ENCODE measurements around the gene CCDC12. TPM values are rescaled to one million over a fixed set of nuclear protein-coding genes. Genes with fewer than 3 reads are reported as not detected.

Gene CCDC12
- total RNA-seq, 1 donor from 2014 or later = 29.2 TPM

GRCh38 chr3:47009225-47010110, 32.9 kb upstream of the CCDC12 start:
- DNase-seq = peak; percentile 92
- ATAC-seq (ENCODE audit: poor library complexity) = peak; percentile 96
- intact Hi-C loops (cut with DNase I) = loop anchor here (10.0 kb wide), 1 partner anchor 305 kb away; the partner anchor contains the start of gene TMIE

- DNase-seq (no peak), ATAC-seq (ENCODE audit: poor library complexity) (no peak)
- intact Hi-C loops (cut with DNase I) = loop anchor here (10.0 kb wide), 1 partner anchor 304 kb away; the partner anchor contains the start of gene TMIE
Measured at GRCh38 chr3:47008851-47009224, 32.3 kb upstream of the CCDC12 start.

- DNase-seq (peak; percentile 33), ATAC-seq (ENCODE audit: poor library complexity) (no peak)
- intact Hi-C loops (cut with DNase I) = loop anchor here (10.0 kb wide), 1 partner anchor 304 kb away; the partner anchor contains the start of gene TMIE
Measured at GRCh38 chr3:47008234-47008796, 31.8 kb upstream of the CCDC12 start.

GRCh38 chr3:47007482-47008233, 31.1 kb upstream of the CCDC12 start:
- intact Hi-C loops (cut with DNase I) = loop anchor here (10.0 kb wide), 1 partner anchor 303 kb away; the partner anchor contains the start of gene TMIE
- DNase-seq = peak; percentile 31
- no peak for ATAC-seq (ENCODE audit: poor library complexity)

GRCh38 chr3:47007001-47007400, 30.5 kb upstream of the CCDC12 start:
- DNase-seq (no peak), ATAC-seq (ENCODE audit: poor library complexity) (no peak)
- intact Hi-C loops (cut with DNase I) = loop anchor here (10.0 kb wide), 1 partner anchor 302 kb away; the partner anchor contains the start of gene TMIE

- intact Hi-C loops (cut with DNase I) = loop anchor here (10.0 kb wide), 1 partner anchor 301 kb away; the partner anchor contains the start of gene TMIE
- DNase-seq = no peak
- no peak for ATAC-seq (ENCODE audit: poor library complexity)
Measured at GRCh38 chr3:47006145-47006651, 29.7 kb upstream of the CCDC12 start.

GRCh38 chr3:47005212-47006144, 28.9 kb upstream of the CCDC12 start:
- DNase-seq = peak; percentile 36
- no peak for ATAC-seq (ENCODE audit: poor library complexity)
- intact Hi-C loops (cut with DNase I) = loop anchor here (10.0 kb wide), 1 partner anchor 301 kb away; the partner anchor contains the start of gene TMIE

- intact Hi-C loops (cut with DNase I) = loop anchor here (10.0 kb wide), 1 partner anchor 300 kb away; the partner anchor contains the start of gene TMIE
- peak; percentile 32 for DNase-seq
Measured at GRCh38 chr3:47004369-47005211, 28.0 kb upstream of the CCDC12 start.

GRCh38 chr3:47003461-47004368, 27.2 kb upstream of the CCDC12 start:
- intact Hi-C loops (cut with DNase I) = loop anchor here (10.0 kb wide), 1 partner anchor 299 kb away; the partner anchor contains the start of gene TMIE
- DNase-seq = peak; percentile 27

More at GRCh38 chr3:47004369-47005211, 28.0 kb upstream of the CCDC12 start:
- ATAC-seq (ENCODE audit: poor library complexity) = no peak

GRCh38 chr3:47003056-47003410, 26.5 kb upstream of the CCDC12 start:
- peak; percentile 22 for DNase-seq
- intact Hi-C loops (cut with DNase I) = loop anchor here (10.0 kb wide), 1 partner anchor 298 kb away; the partner anchor contains the start of gene TMIE

More at GRCh38 chr3:47003461-47004368, 27.2 kb upstream of the CCDC12 start:
- ATAC-seq (ENCODE audit: poor library complexity) = no peak

GRCh38 chr3:47002171-47003055, 25.9 kb upstream of the CCDC12 start:
- DNase-seq = peak; percentile 37
- no peak for ATAC-seq (ENCODE audit: poor library complexity)
- intact Hi-C loops (cut with DNase I) = loop anchor here (10.0 kb wide), 1 partner anchor 298 kb away; the partner anchor contains the start of gene TMIE

More at GRCh38 chr3:47003056-47003410, 26.5 kb upstream of the CCDC12 start:
- no peak for ATAC-seq (ENCODE audit: poor library complexity)

- intact Hi-C loops (cut with DNase I) = loop anchor here (10.0 kb wide), 1 partner anchor 297 kb away; the partner anchor contains the start of gene TMIE
- ATAC-seq (ENCODE audit: poor library complexity) (no peak), DNase-seq (peak; percentile 36)
Measured at GRCh38 chr3:47001731-47002170, 25.2 kb upstream of the CCDC12 start.

- intact Hi-C loops (cut with DNase I) = loop anchor here (10.0 kb wide), 1 partner anchor 296 kb away; the partner anchor contains the start of gene TMIE
- peak; percentile 19 for DNase-seq
- ATAC-seq (ENCODE audit: poor library complexity) = no peak
Measured at GRCh38 chr3:47000922-47001730, 24.6 kb upstream of the CCDC12 start.

All from Right ventricle myocardium superior (tissue), 1 donor.